ENCODE data around the gene TLR8.

The TLR8 gene

GRCh38 chrX:12912791-12913482, 6.5 kb downstream of the TLR8 start:
- no peak for TF ChIP-seq CTCF (IDR thresholded peaks at IDR 0.05; ENCODE audit: unreplicated experiment in 3 of 3)
- Mint-ChIP-seq H3K4me3 (no peak overlapping the region), H3K27ac (no peak overlapping the region), H3K9me3 (peaks cover 13% of the 10 kb centered on the region), H3K4me1 (no peaks in the 10 kb centered on the region), H3K36me3 (ENCODE audit: low read depth) (no peaks in the 10 kb centered on the region), H3K27me3 (ENCODE audit: low read depth) (peaks cover 4% of the 10 kb centered on the region)

GRCh38 chrX:12917753-12918152, 11.3 kb downstream of the TLR8 start:
- no peaks in the 10 kb centered on the region for H3K4me1 Mint-ChIP-seq
- TF ChIP-seq CTCF (IDR thresholded peaks at IDR 0.05; ENCODE audit: unreplicated experiment in 3 of 3) = no peak
- no peaks in the 10 kb centered on the region for H3K27me3 Mint-ChIP-seq (ENCODE audit: low read depth)
- H3K9me3 Mint-ChIP-seq = peaks cover 6% of the 10 kb centered on the region
- H3K4me3 Mint-ChIP-seq = no peak overlapping the region
- no peak overlapping the region for H3K27ac Mint-ChIP-seq
- H3K36me3 Mint-ChIP-seq (ENCODE audit: low read depth) = no peaks in the 10 kb centered on the region

GRCh38 chrX:12919051-12919450, 12.6 kb downstream of the TLR8 start:
- Mint-ChIP-seq H3K27ac (no peak overlapping the region), H3K36me3 (ENCODE audit: low read depth) (no peaks in the 10 kb centered on the region), H3K4me1 (no peaks in the 10 kb centered on the region), H3K9me3 (peaks cover 6% of the 10 kb centered on the region), H3K27me3 (ENCODE audit: low read depth) (no peaks in the 10 kb centered on the region), H3K4me3 (no peak overlapping the region)
- TF ChIP-seq CTCF (IDR thresholded peaks at IDR 0.05; ENCODE audit: unreplicated experiment in 3 of 3) = no peak

GRCh38 chrX:12919620-12920019, 13.2 kb downstream of the TLR8 start:
- Mint-ChIP-seq H3K27ac (no peak overlapping the region), H3K9me3 (peaks cover 5% of the 10 kb centered on the region), H3K27me3 (ENCODE audit: low read depth) (no peaks in the 10 kb centered on the region), H3K36me3 (ENCODE audit: low read depth) (no peaks in the 10 kb centered on the region), H3K4me1 (no peaks in the 10 kb centered on the region), H3K4me3 (no peak overlapping the region)
- TF ChIP-seq CTCF (IDR thresholded peaks at IDR 0.05; ENCODE audit: unreplicated experiment in 3 of 3) = no peak

GRCh38 chrX:12920990-12921389, 14.6 kb downstream of the TLR8 start:
- Mint-ChIP-seq H3K4me3 (no peak overlapping the region), H3K27ac (no peak overlapping the region), H3K4me1 (no peaks in the 10 kb centered on the region), H3K36me3 (ENCODE audit: low read depth) (no peaks in the 10 kb centered on the region), H3K27me3 (ENCODE audit: low read depth) (no peaks in the 10 kb centered on the region), H3K9me3 (peaks cover 13% of the 10 kb centered on the region)
- TF ChIP-seq CTCF (IDR thresholded peaks at IDR 0.05; ENCODE audit: unreplicated experiment in 3 of 3) = no peak

GRCh38 chrX:12921886-12922598, 15.6 kb downstream of the TLR8 start:
- Mint-ChIP-seq H3K36me3 (ENCODE audit: low read depth) (no peaks in the 10 kb centered on the region), H3K4me1 (no peaks in the 10 kb centered on the region), H3K27ac (no peak overlapping the region), H3K4me3 (no peak overlapping the region), H3K9me3 (peaks cover 13% of the 10 kb centered on the region), H3K27me3 (ENCODE audit: low read depth) (no peaks in the 10 kb centered on the region)
- no peak for TF ChIP-seq CTCF (IDR thresholded peaks at IDR 0.05; ENCODE audit: unreplicated experiment in 3 of 3)

Measured in nephron (organoid).